HT-29 (cell line): Measurements from ENCODE around the gene SPOCK2. TPM values are rescaled to one million over a fixed set of nuclear protein-coding genes. Genes with fewer than 3 reads are reported as not detected.
"Not testable (repeated sequence)": the region's sequence is repeated elsewhere in the genome, so short reads cannot be mapped to it uniquely, and the experiment has no call there.

Experiments
- DNase-seq: peaks from one replicate; pipeline ENCODE4 v3.0.0-alpha.2; 2015; ENCODE audit warnings: low spot score
- total RNA-seq: library from RNA; depleted of rRNA; stranded (reverse); fragments of >200 nt; shearing (Covaris generic); gene quantifications from 2 replicates; pipeline ENCODE4 v1.2.3, GENCODE V29; 2014; rRNA removed

SPOCK2 gene
- 0.08 and 0.34 TPM in 2 replicates for total RNA-seq

- no peak for DNase-seq
These were observed at the start of gene SPOCK2 for GRCh38 chr10:72087969-72088888. SPOCK2 (minus strand) TSS chr10:72088551; CDS start chr10:72088328, 223 bp downstream.

- no peak for DNase-seq
These were observed 49.2 kb upstream of the SPOCK2 start for GRCh38 chr10:72137583-72137982.

GRCh38 chr10:72136225-72136624, 47.9 kb upstream of the SPOCK2 start:
- DNase-seq, result not testable (repeated sequence)

- peak; percentile 10 for DNase-seq
These were observed 46.7 kb upstream of the SPOCK2 start for GRCh38 chr10:72134785-72135767.

- DNase-seq, result no peak
These were observed 45.2 kb upstream of the SPOCK2 start for GRCh38 chr10:72133517-72133916.

- DNase-seq, result no peak
These were observed 44.5 kb upstream of the SPOCK2 start for GRCh38 chr10:72132854-72133253.

- no peak for DNase-seq
These were observed 39.2 kb upstream of the SPOCK2 start for GRCh38 chr10:72127571-72127970.

- DNase-seq, result no peak
These were observed 38.5 kb upstream of the SPOCK2 start for GRCh38 chr10:72126872-72127232.

- peak; percentile 51 for DNase-seq
These were observed 38.0 kb upstream of the SPOCK2 start for GRCh38 chr10:72126184-72126871.

GRCh38 chr10:72124989-72125388, 36.6 kb upstream of the SPOCK2 start:
- DNase-seq, result no peak

GRCh38 chr10:72124381-72124780, 36.0 kb upstream of the SPOCK2 start:
- DNase-seq, result no peak

GRCh38 chr10:72123616-72124015, 35.3 kb upstream of the SPOCK2 start:
- no peak for DNase-seq

GRCh38 chr10:72122221-72122620, 33.9 kb upstream of the SPOCK2 start:
- no peak for DNase-seq

- no peak for DNase-seq
These were observed 33.0 kb upstream of the SPOCK2 start for GRCh38 chr10:72121389-72121788.

- DNase-seq, result no peak
These were observed 28.0 kb upstream of the SPOCK2 start for GRCh38 chr10:72116372-72116771.

GRCh38 chr10:72114706-72115450, 26.5 kb upstream of the SPOCK2 start:
- DNase-seq, result no peak

- DNase-seq, result no peak
These were observed 22.5 kb upstream of the SPOCK2 start for GRCh38 chr10:72110673-72111401.

- DNase-seq, result no peak
These were observed 21.3 kb upstream of the SPOCK2 start for GRCh38 chr10:72109636-72110157.

GRCh38 chr10:72108830-72109635, 20.7 kb upstream of the SPOCK2 start:
- no peak for DNase-seq
